ENCODE data around the gene GJC2. TPM values are rescaled to one million over a fixed set of nuclear protein-coding genes. Genes with fewer than 3 reads are reported as not detected.
"Not testable (repeated sequence)": the region's sequence is repeated elsewhere in the genome, so short reads cannot be mapped to it uniquely, and the experiment has no call there.

Gene GJC2
- total RNA-seq, 3 donors from 2014 or later: 0.49 to 0.79 (median 0.53) TPM

DNA sequence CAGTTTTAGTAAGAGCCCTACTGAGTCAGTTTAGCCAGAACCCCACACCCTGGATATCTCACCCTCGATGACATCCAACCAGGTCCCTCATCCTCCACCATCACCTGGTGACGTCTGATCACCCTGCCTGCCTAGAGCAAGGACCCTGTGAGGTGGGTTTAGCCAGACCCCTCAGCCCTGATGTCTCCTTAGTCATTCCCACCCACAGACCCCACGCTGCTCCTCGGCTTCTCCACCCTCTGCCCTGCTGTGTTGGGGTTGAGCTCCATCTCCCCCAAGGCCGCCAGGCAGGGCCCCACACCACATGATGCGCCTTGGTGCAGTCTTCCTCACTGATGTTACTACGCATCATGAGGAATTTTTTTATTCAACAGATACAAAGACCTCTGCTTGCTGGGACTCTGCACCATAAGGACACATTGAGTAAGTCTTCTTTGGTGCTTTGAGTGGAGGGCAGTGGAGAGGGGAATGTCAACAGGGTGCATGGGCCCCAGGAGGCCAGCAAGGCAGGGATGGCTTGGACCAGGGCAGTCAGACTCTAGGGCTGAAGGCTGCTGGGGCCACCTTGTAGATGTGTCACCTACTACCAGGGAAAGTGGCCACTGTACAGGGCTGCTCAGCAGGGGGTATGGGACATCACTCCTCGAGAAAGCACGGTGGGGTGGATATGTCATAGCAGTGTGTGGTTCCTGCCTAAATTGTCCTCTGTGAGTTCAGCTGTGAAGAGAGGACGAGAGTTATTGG lies 14.2 kb downstream of the GJC2 start:
- Mint-ChIP-seq H3K9me3 (no peaks in the 10 kb centered on the region), H3K4me1 (ENCODE audit: low read depth) (peaks cover 41% of the 10 kb centered on the region), H3K4me3 (peak overlapping the region; percentile 56), H3K27me3 (ENCODE audit: low read depth) (no peaks in the 10 kb centered on the region), H3K36me3 (ENCODE audit: insufficient read depth) (peaks cover 3% of the 10 kb centered on the region)
- no peak for DNase-seq
- no peak for ATAC-seq

GRCh38 chr1:228164561-228165371 lies 15.0 kb downstream of the GJC2 start:
- peaks cover 43% of the 10 kb centered on the region for H3K4me1 Mint-ChIP-seq (ENCODE audit: low read depth)
- H3K4me3 Mint-ChIP-seq: peak overlapping the region; percentile 83
- ATAC-seq (no peak), DNase-seq (no peak)
- no peaks in the 10 kb centered on the region for H3K27me3 Mint-ChIP-seq (ENCODE audit: low read depth)
- H3K36me3 Mint-ChIP-seq (ENCODE audit: insufficient read depth): peaks cover 3% of the 10 kb centered on the region
- no peaks in the 10 kb centered on the region for H3K9me3 Mint-ChIP-seq

GRCh38 chr1:228165372-228166169 lies 15.8 kb downstream of the GJC2 start, which contains the start of gene IBA57:
TSS of gene IBA57 (plus strand) at chr1:228165804. CDS start at chr1:228165817, 13 bp downstream.
- ATAC-seq (peak; percentile 87 to 89), DNase-seq (peak; percentile 99)
- Mint-ChIP-seq H3K9me3 (no peaks in the 10 kb centered on the region), H3K4me3 (peak within 1 kb of the TSS; percentile 83), H3K36me3 (ENCODE audit: insufficient read depth) (peaks cover 3% of the 10 kb centered on the region), H3K27me3 (ENCODE audit: low read depth) (no peaks in the 10 kb centered on the region), H3K4me1 (ENCODE audit: low read depth) (peaks cover 45% of the 10 kb centered on the region)

GRCh38 chr1:228166170-228166936 lies 16.6 kb downstream of the GJC2 start:
- ATAC-seq (peak; percentile 3), DNase-seq (peak; percentile 46)
- no peaks in the 10 kb centered on the region for H3K27me3 Mint-ChIP-seq (ENCODE audit: low read depth)
- peak overlapping the region; percentile 78 for H3K4me3 Mint-ChIP-seq
- H3K9me3 Mint-ChIP-seq: no peaks in the 10 kb centered on the region
- H3K36me3 Mint-ChIP-seq (ENCODE audit: insufficient read depth): peaks cover 3% of the 10 kb centered on the region
- peaks cover 46% of the 10 kb centered on the region for H3K4me1 Mint-ChIP-seq (ENCODE audit: low read depth)

- no peak for DNase-seq
- H3K36me3 Mint-ChIP-seq (ENCODE audit: insufficient read depth): peaks cover 3% of the 10 kb centered on the region
- no peaks in the 10 kb centered on the region for H3K27me3 Mint-ChIP-seq (ENCODE audit: low read depth)
- peak overlapping the region; percentile 35 for H3K4me3 Mint-ChIP-seq
- H3K9me3 Mint-ChIP-seq: no peaks in the 10 kb centered on the region
- H3K4me1 Mint-ChIP-seq (ENCODE audit: low read depth): peaks cover 38% of the 10 kb centered on the region
- ATAC-seq: no peak
Measured at GRCh38 chr1:228168563-228169270, 19.0 kb downstream of the GJC2 start.

DNA sequence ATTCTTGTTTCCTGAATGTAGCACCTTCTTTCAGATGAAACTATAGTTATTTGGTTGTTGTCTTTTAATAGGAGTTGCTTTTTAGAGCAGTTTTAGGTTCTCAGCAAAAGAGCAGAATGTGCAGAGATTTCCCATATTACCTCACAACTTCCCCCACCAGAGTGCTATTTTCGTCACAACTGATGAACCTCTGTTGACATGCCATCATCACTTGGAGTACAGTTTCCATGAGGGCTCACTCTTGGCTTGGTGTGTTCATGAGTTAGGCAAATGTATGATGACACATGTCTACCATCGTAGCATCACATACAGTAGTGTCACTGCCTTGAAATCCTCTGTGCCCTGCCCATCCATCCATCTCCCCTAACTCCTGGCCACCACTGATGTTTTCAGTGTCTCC lies 19.6 kb downstream of the GJC2 start:
- no peaks in the 10 kb centered on the region for H3K9me3 Mint-ChIP-seq
- H3K4me3 Mint-ChIP-seq: no peak overlapping the region
- peaks cover 3% of the 10 kb centered on the region for H3K36me3 Mint-ChIP-seq (ENCODE audit: insufficient read depth)
- DNase-seq: no peak
- no peaks in the 10 kb centered on the region for H3K27me3 Mint-ChIP-seq (ENCODE audit: low read depth)
- ATAC-seq: no peak
- H3K4me1 Mint-ChIP-seq (ENCODE audit: low read depth): peaks cover 32% of the 10 kb centered on the region

- ATAC-seq: no peak
- Mint-ChIP-seq H3K36me3 (ENCODE audit: insufficient read depth) (peaks cover 3% of the 10 kb centered on the region), H3K4me1 (ENCODE audit: low read depth) (peaks cover 24% of the 10 kb centered on the region), H3K27me3 (ENCODE audit: low read depth) (no peaks in the 10 kb centered on the region), H3K4me3 (no peak overlapping the region), H3K9me3 (no peaks in the 10 kb centered on the region)
- DNase-seq: no peak
Measured at GRCh38 chr1:228170666-228171065, 20.9 kb downstream of the GJC2 start.

- ATAC-seq (no peak), DNase-seq (no peak)
- Mint-ChIP-seq H3K36me3 (ENCODE audit: insufficient read depth) (peaks cover 3% of the 10 kb centered on the region), H3K4me3 (no peak overlapping the region), H3K27me3 (ENCODE audit: low read depth) (no peaks in the 10 kb centered on the region), H3K4me1 (ENCODE audit: low read depth) (peaks cover 24% of the 10 kb centered on the region), H3K9me3 (no peaks in the 10 kb centered on the region)
Measured at GRCh38 chr1:228171221-228171891, 21.6 kb downstream of the GJC2 start.

DNA sequence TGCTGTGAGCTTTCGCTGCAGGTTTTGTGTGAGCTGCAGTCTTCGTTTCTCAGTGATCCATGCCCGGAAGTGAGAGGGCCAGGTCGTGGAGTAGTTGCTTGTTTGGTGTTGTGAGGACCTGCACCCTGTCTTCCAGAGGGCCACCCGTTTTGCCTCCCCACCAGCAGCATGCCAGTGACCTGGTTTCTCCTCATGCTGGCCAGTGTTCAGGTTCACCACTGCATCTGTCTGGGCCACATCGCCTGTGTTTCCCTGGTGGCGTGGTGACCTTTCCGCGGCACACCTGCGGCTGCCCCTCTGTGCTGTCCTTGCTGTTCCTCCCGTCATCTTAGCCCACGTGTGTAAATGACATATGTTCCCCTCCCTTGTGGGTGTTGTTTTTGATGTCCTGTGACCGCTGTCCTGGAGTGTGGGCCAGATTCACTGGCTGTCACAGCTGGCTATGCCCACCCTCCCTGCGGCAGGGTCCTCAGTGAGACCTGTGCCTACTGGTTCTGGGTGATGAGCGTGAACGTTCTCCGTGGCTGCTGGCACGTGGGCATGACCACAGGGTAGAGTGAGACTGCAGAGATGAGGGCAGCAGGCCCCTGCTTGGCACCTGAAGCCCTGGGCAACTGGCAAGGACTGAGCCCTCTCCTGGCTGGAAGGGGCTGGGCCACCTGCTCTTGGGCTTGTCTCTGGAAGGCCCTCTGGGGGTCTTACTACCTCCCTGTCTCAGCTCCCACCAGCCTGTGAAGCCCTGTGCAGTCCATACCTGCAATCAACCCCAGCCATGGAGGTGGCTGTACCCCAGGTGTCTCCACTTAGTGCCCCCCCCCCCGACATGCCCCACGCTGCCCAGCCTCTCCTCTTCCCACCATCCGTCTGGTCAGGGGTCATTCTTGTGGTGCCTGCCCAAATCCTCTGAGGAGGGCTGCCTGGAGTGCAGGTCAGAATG lies 23.1 kb downstream of the GJC2 start:
- no peaks in the 10 kb centered on the region for H3K9me3 Mint-ChIP-seq
- H3K4me3 Mint-ChIP-seq: no peak overlapping the region
- no peak for DNase-seq
- H3K27me3 Mint-ChIP-seq (ENCODE audit: low read depth): no peaks in the 10 kb centered on the region
- peaks cover 5% of the 10 kb centered on the region for H3K36me3 Mint-ChIP-seq (ENCODE audit: insufficient read depth)
- peaks cover 15% of the 10 kb centered on the region for H3K4me1 Mint-ChIP-seq (ENCODE audit: low read depth)
- ATAC-seq: no peak

DNA sequence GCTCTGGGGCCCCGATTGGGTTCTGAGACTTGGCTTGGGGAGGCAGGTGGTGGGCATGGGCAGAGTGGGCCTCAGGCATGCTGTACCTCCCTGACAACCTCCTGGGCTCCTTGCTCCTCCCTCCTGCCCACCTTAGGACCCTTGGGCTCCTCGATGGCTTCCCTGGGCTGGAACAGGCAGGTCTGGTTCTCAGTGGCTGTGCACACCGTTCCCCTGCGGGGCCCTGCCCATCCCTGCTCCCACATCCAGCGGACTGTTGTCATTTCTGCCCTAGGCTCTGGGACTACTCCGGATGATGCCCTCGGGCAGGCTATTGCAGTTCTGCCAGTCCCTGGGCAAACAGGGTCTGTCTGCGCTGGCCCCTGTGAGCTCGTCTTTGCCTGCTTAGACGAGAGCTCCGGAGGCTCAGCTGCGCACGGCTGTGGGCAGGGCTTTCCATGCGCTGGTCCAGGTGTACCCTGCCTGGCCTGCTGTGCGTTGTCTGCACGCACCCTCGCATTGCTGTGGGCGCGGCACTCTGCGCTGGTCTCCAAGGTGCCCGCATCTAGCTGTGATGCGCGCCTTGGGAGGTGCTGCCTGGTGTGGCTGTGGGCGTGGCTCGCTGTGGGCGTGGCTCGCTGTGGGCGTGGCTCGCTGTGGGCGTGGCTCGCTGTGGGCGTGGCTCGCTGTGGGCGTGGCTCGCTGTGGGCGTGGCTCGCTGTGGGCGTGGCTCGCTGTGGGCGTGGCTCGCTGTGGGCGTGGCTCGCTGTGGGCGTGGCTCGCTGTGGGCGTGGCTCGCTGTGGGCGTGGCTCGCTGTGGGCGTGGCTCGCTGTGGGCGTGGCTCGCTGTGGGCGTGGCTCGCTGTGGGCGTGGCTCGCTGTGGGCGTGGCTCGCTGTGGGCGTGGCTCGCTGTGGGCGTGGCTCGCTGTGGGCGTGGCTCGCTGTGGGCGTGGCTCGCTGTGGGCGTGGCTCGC lies 24.1 kb downstream of the GJC2 start:
- not testable (repeated sequence) for H3K27me3 Mint-ChIP-seq (ENCODE audit: low read depth); H3K4me3 Mint-ChIP-seq; H3K9me3 Mint-ChIP-seq; H3K36me3 Mint-ChIP-seq (ENCODE audit: insufficient read depth); DNase-seq
- peak; percentile 36 to 49 for ATAC-seq
- peaks cover 10% of the 10 kb centered on the region for H3K4me1 Mint-ChIP-seq (ENCODE audit: low read depth)

All from activated T-cell treated with anti-CD3 and anti-CD28 coated beads, Interleukin-2, amount 50 U/mL, for 4 hours (primary cell).